Mucosa of stomach (tissue), 1 donor: ENCODE data around the gene SLC43A2.

ENCODE experiments used
- H3K27me3 ChIP-seq: one replicate; pipeline ENCODE4 v1.7.0; 2013; ENCODE audit warnings: mild to moderate bottlenecking, low read length; ENCODE audit not compliant: control insufficient read depth, insufficient read depth
- H3K36me3 ChIP-seq: one replicate; pipeline ENCODE4 v1.7.0; 2013; ENCODE audit warnings: low read length; ENCODE audit not compliant: control insufficient read depth, insufficient read depth
- H3K4me1 ChIP-seq: one replicate; pipeline ENCODE4 v1.7.0; 2013; ENCODE audit warnings: mild to moderate bottlenecking, low read length; ENCODE audit not compliant: control insufficient read depth, insufficient read depth
- H3K4me3 ChIP-seq: one replicate; pipeline ENCODE4 v1.7.0; 2013; ENCODE audit warnings: low read length
- H3K9ac ChIP-seq: one replicate; pipeline ENCODE4 v1.7.0; 2013; ENCODE audit warnings: mild to moderate bottlenecking, low read length, moderate library complexity
- H3K9me3 ChIP-seq: one replicate; pipeline ENCODE4 v1.7.0; 2013; ENCODE audit warnings: mild to moderate bottlenecking, low read length, moderate library complexity; ENCODE audit not compliant: control insufficient read depth
- donor health status: Pancreatic carcinoma.

Gene SLC43A2

DNA sequence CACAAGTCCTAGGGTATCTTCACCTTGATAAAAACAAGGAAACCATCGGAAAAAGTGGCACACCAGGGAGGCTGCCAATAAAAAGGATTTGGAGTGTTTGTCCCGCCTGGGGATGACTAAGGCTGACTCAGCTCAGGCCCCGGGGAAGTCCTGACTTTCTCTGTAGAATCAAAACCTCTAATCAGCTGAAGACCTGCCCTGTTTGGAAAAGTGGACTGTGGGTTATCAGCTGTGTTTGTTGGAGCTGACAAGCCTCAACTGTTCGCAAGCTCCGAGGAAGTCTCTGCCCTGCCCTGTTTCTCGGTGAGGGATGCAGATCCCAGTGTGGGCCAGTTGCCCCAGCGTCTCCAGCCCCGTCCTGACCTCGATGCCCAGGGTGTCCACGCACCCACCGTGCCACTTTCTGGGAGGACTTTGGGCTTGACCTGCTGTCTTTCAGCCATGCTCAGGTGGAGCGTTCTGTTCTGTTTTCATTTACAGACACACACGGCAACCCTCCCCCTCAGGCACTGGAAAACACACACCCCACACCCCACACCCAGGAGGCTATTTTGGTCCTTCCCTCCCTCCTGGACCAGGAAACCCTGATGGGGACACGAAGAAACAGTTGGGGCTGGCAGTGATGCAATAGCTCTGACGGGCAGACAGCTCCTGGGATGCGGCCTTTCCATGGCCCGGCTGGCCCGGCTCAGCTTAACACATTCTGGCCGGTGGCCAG is 38.4 kb downstream of the SLC43A2 start:
- Histone ChIP-seq H3K4me1 (peaks cover 33% of the 10 kb centered on the region), H3K4me3 (no peak overlapping the region), H3K36me3 (no peaks in the 10 kb centered on the region), H3K27me3 (no peaks in the 10 kb centered on the region), H3K9me3 (no peaks in the 10 kb centered on the region), H3K9ac (no peak overlapping the region)

DNA sequence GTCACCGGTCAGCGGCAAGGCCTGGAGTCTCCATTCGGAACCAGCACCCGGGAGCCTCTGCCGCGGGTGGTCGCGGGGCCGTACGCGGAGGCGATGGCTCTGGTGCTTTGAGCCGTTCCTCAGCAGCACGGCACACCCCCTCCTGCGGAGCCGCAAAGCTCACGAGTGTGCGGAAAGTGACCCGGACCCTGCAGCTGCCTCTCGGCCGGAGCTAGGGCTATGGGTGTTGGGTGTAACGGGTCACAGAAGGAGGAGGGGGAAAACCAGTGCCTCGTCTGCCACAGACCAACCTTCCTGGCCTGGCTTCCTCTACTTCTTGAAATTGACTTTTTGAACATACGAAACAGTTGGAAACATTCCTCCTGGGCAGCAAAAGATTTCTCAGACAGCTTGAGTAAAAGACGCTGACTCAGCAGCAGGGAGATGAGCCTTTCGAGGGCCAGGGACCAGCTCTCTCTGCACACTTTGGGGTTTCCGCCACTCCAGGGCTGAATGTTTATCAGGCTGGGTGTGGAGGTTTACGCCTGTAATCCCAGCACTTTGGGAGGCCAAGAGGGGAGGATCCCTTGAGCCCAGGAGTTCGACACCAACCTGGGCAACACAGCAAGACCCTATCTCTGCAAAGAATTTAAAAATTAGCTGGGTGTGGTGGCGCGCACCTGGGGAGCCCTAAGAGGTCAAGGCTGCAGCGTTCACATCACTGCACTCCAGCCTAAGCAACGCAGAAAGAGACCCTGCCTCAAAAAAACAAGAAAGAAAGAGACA is 39.6 kb downstream of the SLC43A2 start:
- Histone ChIP-seq H3K9me3 (no peaks in the 10 kb centered on the region), H3K27me3 (no peaks in the 10 kb centered on the region), H3K36me3 (no peaks in the 10 kb centered on the region), H3K4me3 (no peak overlapping the region), H3K4me1 (peaks cover 33% of the 10 kb centered on the region), H3K9ac (no peak overlapping the region)

DNA sequence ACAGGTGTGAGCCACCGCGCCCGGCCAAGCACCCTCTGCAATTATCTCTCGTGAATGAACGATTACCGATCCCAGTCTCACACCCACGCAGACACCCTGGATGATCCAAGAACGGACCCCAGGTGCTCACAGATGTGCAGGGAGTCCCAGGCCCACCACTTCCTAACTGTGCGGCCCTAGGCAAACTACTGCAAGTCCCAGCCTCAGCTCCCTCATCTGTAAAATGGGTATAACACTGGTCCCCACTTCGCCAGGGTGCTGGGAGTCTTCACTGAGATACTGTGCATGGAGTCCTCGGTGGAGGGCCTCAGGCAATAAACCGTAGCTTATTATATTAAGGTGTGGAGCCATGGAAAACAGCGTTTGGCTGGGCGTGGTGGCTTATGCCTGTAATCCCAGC is 44.5 kb downstream of the SLC43A2 start:
- no peak overlapping the region for H3K9ac ChIP-seq
- H3K36me3 ChIP-seq, result no peaks in the 10 kb centered on the region
- H3K4me1 ChIP-seq, result peaks cover 9% of the 10 kb centered on the region

GRCh38 chr17:1583556-1583955 is 45.1 kb downstream of the SLC43A2 start:
- Histone ChIP-seq H3K4me1 (peaks cover 8% of the 10 kb centered on the region), H3K36me3 (no peaks in the 10 kb centered on the region)

More for the DNA sequence above, 44.5 kb downstream of the SLC43A2 start:
- Histone ChIP-seq H3K27me3 (no peaks in the 10 kb centered on the region), H3K4me3 (no peak overlapping the region), H3K9me3 (no peaks in the 10 kb centered on the region)

DNA sequence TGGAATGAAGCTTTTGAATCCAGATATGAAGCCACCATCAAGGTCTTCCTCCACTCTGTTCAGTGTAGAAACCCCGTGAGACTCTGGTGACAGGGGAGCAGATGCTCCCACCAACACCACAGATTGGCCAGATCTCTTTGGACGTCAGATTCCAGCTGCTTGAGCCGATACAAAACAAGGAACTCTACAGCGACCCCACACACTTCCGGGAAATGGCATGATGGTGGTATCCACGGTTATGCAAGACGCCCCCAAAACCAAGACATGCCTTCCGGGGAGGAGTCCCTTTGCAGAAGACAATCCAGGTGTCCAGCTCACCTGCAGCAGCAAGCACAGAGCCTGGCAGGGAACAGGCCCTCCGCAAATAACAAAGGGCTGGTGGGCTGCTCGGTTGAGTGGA is 46.3 kb downstream of the SLC43A2 start:
- no peaks in the 10 kb centered on the region for H3K27me3 ChIP-seq
- peaks cover 15% of the 10 kb centered on the region for H3K4me1 ChIP-seq
- no peak overlapping the region for H3K4me3 ChIP-seq
- H3K9ac ChIP-seq, result no peak overlapping the region
- H3K9me3 ChIP-seq, result no peaks in the 10 kb centered on the region
- H3K36me3 ChIP-seq, result no peaks in the 10 kb centered on the region

More at GRCh38 chr17:1583556-1583955, 45.1 kb downstream of the SLC43A2 start:
- no peaks in the 10 kb centered on the region for H3K9me3 ChIP-seq
- no peak overlapping the region for H3K4me3 ChIP-seq
- no peaks in the 10 kb centered on the region for H3K27me3 ChIP-seq
- no peak overlapping the region for H3K9ac ChIP-seq

- no peak overlapping the region for H3K4me3 ChIP-seq
- H3K9ac ChIP-seq, result no peak overlapping the region
- no peaks in the 10 kb centered on the region for H3K9me3 ChIP-seq
- no peaks in the 10 kb centered on the region for H3K27me3 ChIP-seq
- peaks cover 28% of the 10 kb centered on the region for H3K4me1 ChIP-seq
- no peaks in the 10 kb centered on the region for H3K36me3 ChIP-seq
These were observed 47.5 kb downstream of the SLC43A2 start for GRCh38 chr17:1580979-1581676.

DNA sequence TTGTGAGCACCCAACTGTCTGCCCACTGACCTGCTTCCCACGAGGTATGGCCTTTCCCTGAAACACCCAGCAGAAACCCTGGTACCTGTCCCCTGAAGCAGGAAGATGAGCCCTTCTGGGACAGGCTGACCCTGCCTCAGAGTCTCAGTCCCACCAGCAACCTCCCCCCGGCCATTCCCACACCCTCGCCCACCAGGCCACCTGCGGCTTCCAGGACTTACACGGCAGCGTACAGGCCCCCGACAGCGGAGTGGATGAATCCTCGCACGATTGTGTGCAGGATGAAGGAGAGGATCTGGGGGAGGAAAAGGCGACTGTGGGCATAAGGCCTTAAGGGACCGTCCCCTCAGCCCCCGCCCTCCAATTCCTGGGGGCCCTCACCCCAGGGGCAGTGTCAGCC is 50.6 kb downstream of the SLC43A2 start:
- Histone ChIP-seq H3K9ac (no peak overlapping the region), H3K4me3 (no peak overlapping the region), H3K27me3 (no peaks in the 10 kb centered on the region), H3K36me3 (no peaks in the 10 kb centered on the region), H3K9me3 (no peaks in the 10 kb centered on the region), H3K4me1 (peaks cover 47% of the 10 kb centered on the region)

- Histone ChIP-seq H3K4me3 (no peak overlapping the region), H3K27me3 (no peaks in the 10 kb centered on the region), H3K4me1 (peaks cover 47% of the 10 kb centered on the region), H3K9ac (peak overlapping the region; percentile 11), H3K9me3 (no peaks in the 10 kb centered on the region), H3K36me3 (no peaks in the 10 kb centered on the region)
These were observed 51.0 kb downstream of the SLC43A2 start for GRCh38 chr17:1577583-1578013.

- no peaks in the 10 kb centered on the region for H3K36me3 ChIP-seq
- H3K9me3 ChIP-seq, result no peaks in the 10 kb centered on the region
- no peaks in the 10 kb centered on the region for H3K27me3 ChIP-seq
- H3K4me3 ChIP-seq, result no peak overlapping the region
- peaks cover 47% of the 10 kb centered on the region for H3K4me1 ChIP-seq
- H3K9ac ChIP-seq, result peak overlapping the region; percentile 11
These were observed 51.5 kb downstream of the SLC43A2 start for GRCh38 chr17:1577182-1577581.

DNA sequence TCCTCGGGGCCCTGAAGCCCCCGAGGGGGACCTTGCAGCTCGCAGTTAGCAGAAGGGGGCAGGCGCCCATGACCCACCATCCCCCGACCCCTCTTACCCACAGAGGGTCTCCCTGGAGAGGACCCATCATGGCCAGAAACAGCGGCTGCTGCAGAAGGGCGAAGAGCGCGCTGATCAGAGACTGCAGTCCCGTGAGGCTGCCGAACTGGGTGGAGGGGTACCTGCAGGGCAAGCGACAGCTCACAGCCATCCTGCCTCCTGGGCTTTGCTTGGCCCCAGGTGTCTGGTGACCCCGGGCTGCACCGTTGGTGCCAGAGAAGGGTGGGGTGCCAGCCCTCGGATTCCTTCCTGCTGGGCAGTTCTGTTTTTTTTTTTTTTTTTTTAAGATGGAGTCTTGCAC is 52.1 kb downstream of the SLC43A2 start:
- Histone ChIP-seq H3K9me3 (no peaks in the 10 kb centered on the region), H3K27me3 (no peaks in the 10 kb centered on the region), H3K4me1 (peaks cover 44% of the 10 kb centered on the region), H3K36me3 (no peaks in the 10 kb centered on the region), H3K4me3 (no peak overlapping the region), H3K9ac (no peak overlapping the region)

- Histone ChIP-seq H3K9ac (peak overlapping the region; percentile 50), H3K27me3 (peaks cover 5% of the 10 kb centered on the region), H3K9me3 (no peaks in the 10 kb centered on the region), H3K4me3 (no peak overlapping the region), H3K4me1 (peaks cover 39% of the 10 kb centered on the region), H3K36me3 (no peaks in the 10 kb centered on the region)
These were observed 53.8 kb downstream of the SLC43A2 start for GRCh38 chr17:1574697-1575471.
